ENCODE results near the gene SLC30A3. TPM values are rescaled to one million over a fixed set of nuclear protein-coding genes. Genes with fewer than 3 reads are reported as not detected.

SLC30A3 gene
- total and polyA plus RNA-seq, 4 donors: 2.9 to 30.2 (median 12.1) TPM

DNA sequence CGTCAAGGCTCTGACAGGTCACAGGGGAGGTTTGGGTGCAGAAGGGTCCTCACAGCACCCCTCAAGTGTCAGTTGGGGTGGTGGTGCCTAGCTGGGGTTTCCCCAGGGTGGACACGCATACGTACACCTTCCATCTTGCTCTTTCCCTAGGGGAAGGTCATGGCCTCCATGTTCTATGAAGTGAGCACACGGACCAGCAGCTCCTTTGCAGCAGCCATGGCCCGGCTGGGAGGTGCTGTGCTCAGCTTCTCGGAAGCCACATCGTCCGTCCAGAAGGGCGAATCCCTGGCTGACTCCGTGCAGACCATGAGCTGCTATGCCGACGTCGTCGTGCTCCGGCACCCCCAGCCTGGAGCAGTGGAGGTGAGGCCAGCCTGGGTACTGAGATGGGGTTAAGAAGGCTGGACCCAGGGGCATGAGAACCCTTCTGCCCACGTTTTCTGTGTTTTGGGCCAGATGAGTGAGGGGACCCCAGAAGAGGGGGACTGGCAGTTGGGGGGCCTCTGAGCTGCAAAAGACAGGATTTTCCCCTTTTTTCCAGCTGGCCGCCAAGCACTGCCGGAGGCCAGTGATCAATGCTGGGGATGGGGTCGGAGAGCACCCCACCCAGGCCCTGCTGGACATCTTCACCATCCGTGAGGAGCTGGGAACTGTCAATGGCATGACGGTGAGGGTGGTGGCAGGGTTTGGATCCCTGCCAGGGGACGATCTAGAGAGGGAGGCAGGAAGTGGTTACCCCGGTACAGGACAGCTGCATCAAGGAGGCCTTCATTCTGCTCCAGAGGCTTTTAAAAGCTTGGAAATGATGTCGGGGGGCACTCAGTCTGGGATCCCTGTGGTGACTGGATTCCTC, 20.9 kb downstream of the SLC30A3 start:
- Histone ChIP-seq H3K36me3 (ENCODE audit: control insufficient read depth, insufficient read depth, low read length) (peaks cover 70% of the 10 kb centered on the region), H3K4me1 (ENCODE audit: control insufficient read depth, insufficient read depth, low read length) (no peaks in the 10 kb centered on the region), H3K4me3 (ENCODE audit: low read depth, low read length) (no peak overlapping the region), H3K27me3 (ENCODE audit: control insufficient read depth, insufficient read depth, low read length) (no peaks in the 10 kb centered on the region), H3K9me3 (ENCODE audit: control insufficient read depth, insufficient read depth, low read length) (no peaks in the 10 kb centered on the region), H3K27ac (ENCODE audit: low read depth, low read length) (no peak overlapping the region)
- 89% methylated on average over 24 of the region's 24 CpGs for WGBS (ENCODE audit: insufficient coverage)
- no peak for DNase-seq (ENCODE audit: low read depth in 4 of 6, low spot score in 6 of 6)

DNA sequence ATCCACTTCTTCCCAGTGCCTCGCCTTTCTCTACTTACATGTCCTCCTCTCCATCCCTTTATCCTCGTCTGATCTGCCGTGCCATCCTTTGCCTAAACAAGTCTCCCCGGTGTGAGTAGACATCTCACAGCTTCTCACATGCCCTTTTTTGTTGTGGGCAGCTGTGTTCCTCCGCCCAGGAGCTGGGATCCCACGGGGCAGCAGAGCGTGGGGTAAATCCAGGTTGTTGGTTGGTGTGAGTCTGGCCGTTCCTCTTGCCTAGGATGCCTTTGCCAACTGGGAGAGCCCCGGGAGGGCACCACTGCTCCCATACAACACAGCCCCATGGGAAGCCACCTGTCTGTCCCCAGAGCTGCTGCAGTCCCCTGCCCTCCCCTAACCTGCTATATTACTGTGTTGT, 22.4 kb downstream of the SLC30A3 start:
- Histone ChIP-seq H3K4me1 (ENCODE audit: control insufficient read depth, insufficient read depth, low read length) (no peaks in the 10 kb centered on the region), H3K4me3 (ENCODE audit: low read depth, low read length) (no peak overlapping the region), H3K27me3 (ENCODE audit: control insufficient read depth, insufficient read depth, low read length) (no peaks in the 10 kb centered on the region), H3K27ac (ENCODE audit: low read depth, low read length) (no peak overlapping the region), H3K9me3 (ENCODE audit: control insufficient read depth, insufficient read depth, low read length) (no peaks in the 10 kb centered on the region), H3K36me3 (ENCODE audit: control insufficient read depth, insufficient read depth, low read length) (peaks cover 86% of the 10 kb centered on the region)
- no peak for DNase-seq (ENCODE audit: low read depth in 4 of 6, low spot score in 6 of 6)
- 100% methylated on average over 1 of the region's 9 CpGs for WGBS (ENCODE audit: insufficient coverage)

DNA sequence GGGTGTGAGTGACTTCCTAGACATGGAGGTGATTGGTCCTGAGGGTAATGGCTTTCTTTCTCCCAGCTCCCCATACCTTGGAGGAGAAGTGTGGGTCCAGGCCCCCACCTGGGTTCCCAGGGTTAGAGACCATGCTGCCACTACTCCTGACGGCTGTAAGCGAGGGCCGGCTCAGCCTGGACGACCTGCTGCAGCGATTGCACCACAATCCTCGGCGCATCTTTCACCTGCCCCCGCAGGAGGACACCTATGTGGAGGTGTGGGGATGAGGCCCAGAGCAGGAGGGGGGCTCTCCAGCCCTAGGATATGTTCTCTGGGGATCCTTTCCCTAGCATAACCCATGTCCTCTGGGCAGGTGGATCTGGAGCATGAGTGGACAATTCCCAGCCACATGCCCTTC, 23.9 kb downstream of the SLC30A3 start:
- H3K27ac ChIP-seq (ENCODE audit: low read depth, low read length): no peak overlapping the region
- no peak overlapping the region for H3K4me3 ChIP-seq (ENCODE audit: low read depth, low read length)
- H3K4me1 ChIP-seq (ENCODE audit: control insufficient read depth, insufficient read depth, low read length): no peaks in the 10 kb centered on the region
- H3K9me3 ChIP-seq (ENCODE audit: control insufficient read depth, insufficient read depth, low read length): no peaks in the 10 kb centered on the region
- 96% methylated on average over 8 of the region's 8 CpGs for WGBS (ENCODE audit: insufficient coverage)
- no peak for DNase-seq (ENCODE audit: low read depth in 4 of 6, low spot score in 6 of 6)
- peaks cover 100% of the 10 kb centered on the region for H3K36me3 ChIP-seq (ENCODE audit: control insufficient read depth, insufficient read depth, low read length)
- H3K27me3 ChIP-seq (ENCODE audit: control insufficient read depth, insufficient read depth, low read length): no peaks in the 10 kb centered on the region

DNA sequence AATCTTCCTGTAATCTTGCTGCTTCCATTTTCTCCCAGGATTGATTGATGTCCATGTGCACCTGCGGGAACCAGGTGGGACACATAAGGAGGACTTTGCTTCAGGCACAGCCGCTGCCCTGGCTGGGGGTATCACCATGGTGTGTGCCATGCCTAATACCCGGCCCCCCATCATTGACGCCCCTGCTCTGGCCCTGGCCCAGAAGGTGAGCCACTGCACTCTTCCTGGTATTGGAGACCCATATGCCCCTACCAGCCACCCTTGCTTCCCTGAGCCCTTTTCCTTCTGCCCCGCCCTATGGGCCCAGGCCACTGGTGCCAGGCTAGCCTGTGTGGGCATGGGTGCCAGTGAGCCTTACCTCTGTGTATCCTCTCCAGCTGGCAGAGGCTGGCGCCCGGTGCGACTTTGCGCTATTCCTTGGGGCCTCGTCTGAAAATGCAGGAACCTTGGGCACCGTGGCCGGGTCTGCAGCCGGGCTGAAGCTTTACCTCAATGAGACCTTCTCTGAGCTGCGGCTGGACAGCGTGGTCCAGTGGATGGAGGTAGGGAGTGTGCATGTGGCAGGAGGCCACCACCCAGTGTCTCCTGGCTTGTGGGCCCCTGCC, 25.4 kb downstream of the SLC30A3 start:
- Histone ChIP-seq H3K27ac (ENCODE audit: low read depth, low read length) (no peak overlapping the region), H3K4me3 (ENCODE audit: low read depth, low read length) (no peak overlapping the region), H3K4me1 (ENCODE audit: control insufficient read depth, insufficient read depth, low read length) (no peaks in the 10 kb centered on the region), H3K36me3 (ENCODE audit: control insufficient read depth, insufficient read depth, low read length) (peaks cover 100% of the 10 kb centered on the region), H3K27me3 (ENCODE audit: control insufficient read depth, insufficient read depth, low read length) (no peaks in the 10 kb centered on the region), H3K9me3 (ENCODE audit: control insufficient read depth, insufficient read depth, low read length) (no peaks in the 10 kb centered on the region)
- 98% methylated on average over 15 of the region's 15 CpGs for WGBS (ENCODE audit: insufficient coverage)
- no peak for DNase-seq (ENCODE audit: low read depth in 4 of 6, low spot score in 6 of 6)

DNA sequence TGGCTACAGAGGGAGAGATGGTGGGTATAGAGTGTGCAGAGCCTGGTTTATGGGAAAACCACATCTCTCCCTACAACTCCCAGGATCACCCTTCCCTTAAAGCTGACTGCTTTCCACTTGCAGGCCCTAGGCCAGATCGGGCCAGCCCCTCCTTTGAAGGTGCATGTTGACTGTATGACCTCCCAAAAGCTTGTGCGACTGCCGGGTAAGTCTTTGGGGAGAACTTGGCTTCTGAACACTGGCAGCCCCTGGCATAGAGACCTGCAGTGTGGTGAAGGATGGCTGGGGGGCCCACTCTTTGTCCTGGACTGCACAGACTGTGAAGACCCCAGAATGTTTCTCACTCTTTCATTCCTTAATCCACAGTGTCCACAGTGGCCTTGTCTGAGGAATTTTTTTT, 26.2 kb downstream of the SLC30A3 start:
- no peak overlapping the region for H3K4me3 ChIP-seq (ENCODE audit: low read depth, low read length)
- no peak overlapping the region for H3K27ac ChIP-seq (ENCODE audit: low read depth, low read length)
- H3K9me3 ChIP-seq (ENCODE audit: control insufficient read depth, insufficient read depth, low read length): no peaks in the 10 kb centered on the region
- peaks cover 100% of the 10 kb centered on the region for H3K36me3 ChIP-seq (ENCODE audit: control insufficient read depth, insufficient read depth, low read length)
- DNase-seq (ENCODE audit: low read depth in 4 of 6, low spot score in 6 of 6): no peak
- WGBS (ENCODE audit: insufficient coverage): no CpG with 5 or more reads among the region's 3 CpGs
- H3K27me3 ChIP-seq (ENCODE audit: control insufficient read depth, insufficient read depth, low read length): no peaks in the 10 kb centered on the region
- H3K4me1 ChIP-seq (ENCODE audit: control insufficient read depth, insufficient read depth, low read length): no peaks in the 10 kb centered on the region

DNA sequence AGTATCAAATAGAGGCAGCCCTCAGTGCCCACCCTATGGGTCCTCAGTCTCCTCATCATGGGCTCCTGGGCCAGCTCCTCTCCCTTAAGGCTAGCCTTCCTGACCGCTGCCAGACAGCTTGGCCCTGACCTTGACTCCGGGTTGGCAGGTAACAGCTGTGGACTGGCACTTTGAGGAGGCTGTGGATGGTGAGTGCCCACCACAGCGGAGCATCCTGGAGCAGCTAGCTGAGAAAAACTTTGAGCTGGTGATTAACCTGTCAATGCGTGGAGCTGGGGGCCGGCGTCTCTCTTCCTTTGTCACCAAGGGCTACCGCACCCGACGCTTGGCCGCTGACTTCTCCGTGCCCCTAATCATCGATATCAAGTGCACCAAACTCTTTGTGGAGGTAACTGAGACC, 26.7 kb downstream of the SLC30A3 start:
- 98% methylated on average over 12 of the region's 12 CpGs for WGBS (ENCODE audit: insufficient coverage)
- no peak for DNase-seq (ENCODE audit: low read depth in 4 of 6, low spot score in 6 of 6)
- Histone ChIP-seq H3K4me3 (ENCODE audit: low read depth, low read length) (no peak overlapping the region), H3K27me3 (ENCODE audit: control insufficient read depth, insufficient read depth, low read length) (no peaks in the 10 kb centered on the region), H3K36me3 (ENCODE audit: control insufficient read depth, insufficient read depth, low read length) (peaks cover 100% of the 10 kb centered on the region), H3K9me3 (ENCODE audit: control insufficient read depth, insufficient read depth, low read length) (no peaks in the 10 kb centered on the region), H3K4me1 (ENCODE audit: control insufficient read depth, insufficient read depth, low read length) (no peaks in the 10 kb centered on the region), H3K27ac (ENCODE audit: low read depth, low read length) (no peak overlapping the region)

DNA sequence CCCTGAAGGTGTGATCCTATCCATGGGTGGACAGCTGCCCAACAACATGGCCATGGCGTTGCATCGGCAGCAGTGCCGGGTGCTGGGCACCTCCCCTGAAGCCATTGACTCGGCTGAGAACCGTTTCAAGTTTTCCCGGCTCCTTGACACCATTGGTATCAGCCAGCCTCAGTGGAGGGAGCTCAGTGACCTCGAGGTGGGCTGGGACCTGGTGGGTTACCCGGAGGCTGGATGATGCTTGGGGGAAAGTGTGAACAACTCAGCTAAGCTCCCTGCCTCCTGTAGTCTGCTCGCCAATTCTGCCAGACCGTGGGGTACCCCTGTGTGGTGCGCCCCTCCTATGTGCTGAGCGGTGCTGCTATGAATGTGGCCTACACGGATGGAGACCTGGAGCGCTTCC, 29.5 kb downstream of the SLC30A3 start:
- H3K9me3 ChIP-seq (ENCODE audit: control insufficient read depth, insufficient read depth, low read length): no peaks in the 10 kb centered on the region
- no peak overlapping the region for H3K27ac ChIP-seq (ENCODE audit: low read depth, low read length)
- H3K27me3 ChIP-seq (ENCODE audit: control insufficient read depth, insufficient read depth, low read length): no peaks in the 10 kb centered on the region
- H3K36me3 ChIP-seq (ENCODE audit: control insufficient read depth, insufficient read depth, low read length): peaks cover 97% of the 10 kb centered on the region
- no peak for DNase-seq (ENCODE audit: low read depth in 4 of 6, low spot score in 6 of 6)
- H3K4me3 ChIP-seq (ENCODE audit: low read depth, low read length): no peak overlapping the region
- H3K4me1 ChIP-seq (ENCODE audit: control insufficient read depth, insufficient read depth, low read length): no peaks in the 10 kb centered on the region
- 95% methylated on average over 14 of the region's 14 CpGs for WGBS (ENCODE audit: insufficient coverage)

DNA sequence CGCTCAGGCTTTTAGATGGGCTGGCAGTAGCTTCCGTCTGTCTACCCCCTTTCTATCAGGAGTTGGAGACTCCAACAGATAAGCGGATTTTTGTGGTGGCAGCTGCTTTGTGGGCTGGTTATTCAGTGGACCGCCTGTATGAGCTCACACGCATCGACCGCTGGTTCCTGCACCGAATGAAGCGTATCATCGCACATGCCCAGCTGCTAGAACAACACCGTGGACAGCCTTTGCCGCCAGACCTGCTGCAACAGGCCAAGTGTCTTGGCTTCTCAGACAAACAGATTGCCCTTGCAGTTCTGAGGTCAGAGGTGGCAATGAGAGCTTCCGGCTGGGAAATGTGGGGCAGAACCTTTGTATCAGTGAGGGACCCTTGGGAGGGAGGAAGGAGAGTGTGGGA, 30.9 kb downstream of the SLC30A3 start:
- H3K36me3 ChIP-seq (ENCODE audit: control insufficient read depth, insufficient read depth, low read length): peaks cover 83% of the 10 kb centered on the region
- H3K4me1 ChIP-seq (ENCODE audit: control insufficient read depth, insufficient read depth, low read length): no peaks in the 10 kb centered on the region

DNA sequence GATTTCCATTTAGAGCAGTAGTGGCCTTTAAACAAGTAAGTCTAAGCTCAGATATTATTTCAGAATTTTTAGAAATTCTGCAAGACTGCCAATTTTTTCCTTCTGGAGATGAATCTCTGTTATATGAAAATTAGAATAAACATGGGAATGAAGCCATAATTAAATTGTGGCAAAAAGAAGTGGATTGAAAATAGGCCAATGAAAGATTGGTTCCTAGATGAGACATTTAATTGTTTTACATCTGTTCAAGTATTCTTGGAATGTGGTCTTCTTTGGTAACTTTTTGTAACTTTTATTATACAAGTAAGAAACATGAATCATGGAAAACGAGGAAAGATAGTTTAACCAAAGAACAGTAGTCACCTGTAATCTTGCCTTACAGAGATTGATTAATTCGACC, 35.3 kb downstream of the SLC30A3 start:
- Histone ChIP-seq H3K4me3 (ENCODE audit: low read depth, low read length) (no peak overlapping the region), H3K27ac (ENCODE audit: low read depth, low read length) (no peak overlapping the region), H3K9me3 (ENCODE audit: control insufficient read depth, insufficient read depth, low read length) (no peaks in the 10 kb centered on the region), H3K4me1 (ENCODE audit: control insufficient read depth, insufficient read depth, low read length) (no peaks in the 10 kb centered on the region), H3K36me3 (ENCODE audit: control insufficient read depth, insufficient read depth, low read length) (peaks cover 83% of the 10 kb centered on the region), H3K27me3 (ENCODE audit: control insufficient read depth, insufficient read depth, low read length) (no peaks in the 10 kb centered on the region)
- no CpG with 5 or more reads among the region's 2 CpGs for WGBS (ENCODE audit: insufficient coverage)
- no peak for DNase-seq (ENCODE audit: low read depth in 4 of 6, low spot score in 6 of 6)

More for the DNA sequence above, 30.9 kb downstream of the SLC30A3 start:
- 97% methylated on average over 13 of the region's 13 CpGs for WGBS (ENCODE audit: insufficient coverage)
- Histone ChIP-seq H3K27me3 (ENCODE audit: control insufficient read depth, insufficient read depth, low read length) (no peaks in the 10 kb centered on the region), H3K27ac (ENCODE audit: low read depth, low read length) (no peak overlapping the region), H3K9me3 (ENCODE audit: control insufficient read depth, insufficient read depth, low read length) (no peaks in the 10 kb centered on the region), H3K4me3 (ENCODE audit: low read depth, low read length) (no peak overlapping the region)
- DNase-seq (ENCODE audit: low read depth in 4 of 6, low spot score in 6 of 6): no peak

DNA sequence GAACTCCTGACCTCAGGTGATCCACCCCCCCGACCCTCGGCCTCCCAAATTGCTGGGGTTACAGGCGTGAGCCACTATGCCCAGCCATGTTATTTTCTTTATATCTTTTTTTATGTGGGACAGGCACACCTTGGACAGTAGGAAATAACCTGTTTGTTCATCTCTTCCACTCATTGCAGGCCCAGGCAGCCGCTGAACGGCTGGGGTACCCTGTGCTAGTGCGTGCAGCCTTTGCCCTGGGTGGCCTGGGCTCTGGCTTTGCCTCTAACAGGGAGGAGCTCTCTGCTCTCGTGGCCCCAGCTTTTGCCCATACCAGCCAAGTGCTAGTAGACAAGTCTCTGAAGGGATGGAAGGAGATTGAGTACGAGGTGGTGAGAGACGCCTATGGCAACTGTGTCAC, 37.3 kb downstream of the SLC30A3 start:
- 92% methylated on average over 6 of the region's 9 CpGs for WGBS (ENCODE audit: insufficient coverage)
- Histone ChIP-seq H3K27me3 (ENCODE audit: control insufficient read depth, insufficient read depth, low read length) (no peaks in the 10 kb centered on the region), H3K4me1 (ENCODE audit: control insufficient read depth, insufficient read depth, low read length) (no peaks in the 10 kb centered on the region), H3K4me3 (ENCODE audit: low read depth, low read length) (no peak overlapping the region), H3K27ac (ENCODE audit: low read depth, low read length) (no peak overlapping the region), H3K9me3 (ENCODE audit: control insufficient read depth, insufficient read depth, low read length) (no peaks in the 10 kb centered on the region), H3K36me3 (ENCODE audit: control insufficient read depth, insufficient read depth, low read length) (peaks cover 76% of the 10 kb centered on the region)
- DNase-seq (ENCODE audit: low read depth in 4 of 6, low spot score in 6 of 6): no peak
